IPS-18a (cell line): ENCODE measurements around the gene GALNT16.

Experiments used
- H3K27ac ChIP-seq: one replicate; pipeline ENCODE4 v1.5.1; 2013; ENCODE audit warnings: low read length
- H3K27me3 ChIP-seq: one replicate; pipeline ENCODE4 v1.6.1; 2013; ENCODE audit warnings: mild to moderate bottlenecking, low read length; ENCODE audit not compliant: control insufficient read depth, insufficient read depth
- H3K36me3 ChIP-seq: one replicate; pipeline ENCODE4 v1.6.1; 2013; ENCODE audit warnings: low read depth, low read length; ENCODE audit not compliant: control insufficient read depth
- H3K4me1 ChIP-seq: one replicate; pipeline ENCODE4 v1.6.1; 2013; ENCODE audit warnings: low read depth, low read length; ENCODE audit not compliant: control insufficient read depth
- H3K4me3 ChIP-seq: one replicate; pipeline ENCODE4 v1.5.1; 2013; ENCODE audit warnings: low read length
- H3K9ac ChIP-seq: one replicate; pipeline ENCODE4 v1.6.1; 2013; ENCODE audit warnings: mild to moderate bottlenecking, low read length, moderate library complexity
- H3K9me3 ChIP-seq: one replicate; pipeline ENCODE4 v1.6.1; 2013; ENCODE audit warnings: low read depth, low read length; ENCODE audit not compliant: control insufficient read depth

Gene GALNT16

GRCh38 chr14:69260861-69261564 lies 1.1 kb downstream of the GALNT16 start:
- H3K9ac ChIP-seq, result peak overlapping the region; percentile 44
- H3K4me3 ChIP-seq, result peak overlapping the region; percentile 54
- H3K27me3 ChIP-seq, result peaks cover 61% of the 10 kb centered on the region
- H3K4me1 ChIP-seq, result peaks cover 13% of the 10 kb centered on the region
- H3K36me3 ChIP-seq, result no peaks in the 10 kb centered on the region
- H3K9me3 ChIP-seq, result no peaks in the 10 kb centered on the region
- no peak overlapping the region for H3K27ac ChIP-seq

- Histone ChIP-seq H3K27ac (no peak overlapping the region), H3K9me3 (no peaks in the 10 kb centered on the region), H3K36me3 (no peaks in the 10 kb centered on the region), H3K4me3 (peak overlapping the region; percentile 54), H3K9ac (no peak overlapping the region), H3K4me1 (peaks cover 13% of the 10 kb centered on the region), H3K27me3 (peaks cover 56% of the 10 kb centered on the region)
Measured at GRCh38 chr14:69261761-69262331, 1.9 kb downstream of the GALNT16 start.

- Histone ChIP-seq H3K4me3 (no peak overlapping the region), H3K27me3 (peaks cover 50% of the 10 kb centered on the region), H3K36me3 (no peaks in the 10 kb centered on the region), H3K27ac (no peak overlapping the region), H3K9ac (no peak overlapping the region), H3K9me3 (no peaks in the 10 kb centered on the region), H3K4me1 (peaks cover 13% of the 10 kb centered on the region)
Measured at GRCh38 chr14:69262516-69262915, 2.6 kb downstream of the GALNT16 start.

GRCh38 chr14:69263364-69263763 lies 3.4 kb downstream of the GALNT16 start:
- Histone ChIP-seq H3K36me3 (no peaks in the 10 kb centered on the region), H3K4me3 (no peak overlapping the region), H3K4me1 (peaks cover 13% of the 10 kb centered on the region), H3K9ac (no peak overlapping the region), H3K27ac (no peak overlapping the region), H3K9me3 (no peaks in the 10 kb centered on the region), H3K27me3 (peaks cover 42% of the 10 kb centered on the region)

GRCh38 chr14:69263771-69264170 lies 3.8 kb downstream of the GALNT16 start:
- no peak overlapping the region for H3K4me3 ChIP-seq
- H3K4me1 ChIP-seq, result peaks cover 13% of the 10 kb centered on the region
- no peak overlapping the region for H3K27ac ChIP-seq
- H3K27me3 ChIP-seq, result peaks cover 38% of the 10 kb centered on the region
- H3K9ac ChIP-seq, result no peak overlapping the region
- H3K36me3 ChIP-seq, result no peaks in the 10 kb centered on the region
- no peaks in the 10 kb centered on the region for H3K9me3 ChIP-seq

- Histone ChIP-seq H3K9ac (no peak overlapping the region), H3K4me1 (peaks cover 7% of the 10 kb centered on the region), H3K27me3 (peaks cover 10% of the 10 kb centered on the region)
Measured at GRCh38 chr14:69266572-69267345, 6.8 kb downstream of the GALNT16 start.

GRCh38 chr14:69267492-69267891 lies 7.5 kb downstream of the GALNT16 start:
- Histone ChIP-seq H3K27me3 (peaks cover 3% of the 10 kb centered on the region), H3K27ac (no peak overlapping the region), H3K4me1 (peaks cover under 1% of the 10 kb centered on the region), H3K36me3 (no peaks in the 10 kb centered on the region), H3K4me3 (no peak overlapping the region), H3K9me3 (no peaks in the 10 kb centered on the region), H3K9ac (no peak overlapping the region)

More at GRCh38 chr14:69266572-69267345, 6.8 kb downstream of the GALNT16 start:
- H3K4me3 ChIP-seq, result no peak overlapping the region
- H3K27ac ChIP-seq, result no peak overlapping the region
- H3K9me3 ChIP-seq, result no peaks in the 10 kb centered on the region
- H3K36me3 ChIP-seq, result no peaks in the 10 kb centered on the region

- Histone ChIP-seq H3K27ac (no peak overlapping the region), H3K27me3 (no peaks in the 10 kb centered on the region), H3K4me3 (no peak overlapping the region), H3K9ac (no peak overlapping the region), H3K4me1 (no peaks in the 10 kb centered on the region), H3K36me3 (no peaks in the 10 kb centered on the region), H3K9me3 (no peaks in the 10 kb centered on the region)
Measured at GRCh38 chr14:69268223-69268622, 8.3 kb downstream of the GALNT16 start.

- Histone ChIP-seq H3K9ac (no peak overlapping the region), H3K36me3 (no peaks in the 10 kb centered on the region), H3K27me3 (no peaks in the 10 kb centered on the region), H3K27ac (no peak overlapping the region), H3K4me3 (no peak overlapping the region), H3K9me3 (no peaks in the 10 kb centered on the region), H3K4me1 (no peaks in the 10 kb centered on the region)
Measured at GRCh38 chr14:69268763-69269162, 8.8 kb downstream of the GALNT16 start.

- Histone ChIP-seq H3K36me3 (no peaks in the 10 kb centered on the region), H3K27ac (no peak overlapping the region), H3K27me3 (no peaks in the 10 kb centered on the region), H3K9ac (no peak overlapping the region), H3K9me3 (no peaks in the 10 kb centered on the region), H3K4me1 (no peaks in the 10 kb centered on the region), H3K4me3 (no peak overlapping the region)
Measured at GRCh38 chr14:69269381-69269780, 9.4 kb downstream of the GALNT16 start.

- Histone ChIP-seq H3K36me3 (no peaks in the 10 kb centered on the region), H3K27me3 (no peaks in the 10 kb centered on the region), H3K4me3 (no peak overlapping the region), H3K27ac (no peak overlapping the region), H3K9ac (no peak overlapping the region), H3K4me1 (no peaks in the 10 kb centered on the region), H3K9me3 (no peaks in the 10 kb centered on the region)
Measured at GRCh38 chr14:69270097-69270496, 10.1 kb downstream of the GALNT16 start.
